Measurements from ENCODE around the gene JARID2. TPM values are rescaled to one million over a fixed set of nuclear protein-coding genes. Genes with fewer than 3 reads are reported as not detected.
"Not testable (repeated sequence)": the region's sequence is repeated elsewhere in the genome, so short reads cannot be mapped to it uniquely, and the experiment has no call there.

Gene JARID2
- total RNA-seq, 2 donors from 2014 or later, result 9.1 to 10.7 TPM

DNA sequence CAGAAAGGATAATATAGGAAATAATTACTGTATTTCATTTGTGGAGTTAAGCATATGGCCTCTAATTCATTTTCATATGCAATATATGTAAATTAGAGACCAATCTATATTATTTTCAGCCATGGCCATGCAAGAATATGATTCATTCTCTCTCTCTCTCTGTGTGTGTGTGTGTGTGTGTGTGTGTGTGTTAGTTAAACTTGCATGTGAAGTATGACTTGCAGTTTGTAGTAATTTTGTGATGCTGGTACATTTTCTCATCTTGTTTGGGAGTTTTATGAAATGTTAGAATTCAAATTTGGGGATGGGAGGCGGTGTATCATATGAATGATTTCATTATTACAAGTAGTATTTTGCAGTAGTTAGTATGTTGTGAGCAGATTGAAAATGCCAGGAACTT is 74.8 kb downstream of the JARID2 start:
- no peaks in the 10 kb centered on the region for H3K36me3 ChIP-seq

DNA sequence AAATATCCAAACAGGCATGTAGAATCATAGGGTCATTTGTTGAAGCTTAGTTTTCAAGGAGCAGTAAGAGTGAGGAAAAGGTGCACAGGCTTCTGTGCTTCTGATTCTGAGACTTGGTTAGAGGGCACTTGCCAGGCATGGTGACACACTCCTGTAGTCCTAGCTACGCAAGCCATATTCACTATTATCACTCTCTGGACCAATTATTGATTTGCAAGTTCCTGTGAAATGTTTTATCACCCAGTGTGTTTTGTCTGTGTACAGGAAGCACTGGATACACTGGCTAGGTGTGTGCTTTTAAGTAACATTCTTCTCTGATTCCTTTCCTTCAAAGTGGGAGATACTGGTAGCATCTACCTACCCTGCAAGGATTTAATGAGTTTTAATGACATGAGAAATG is 76.3 kb downstream of the JARID2 start:
- Histone ChIP-seq H3K4me1 (peaks cover 4% of the 10 kb centered on the region), H3K36me3 (no peaks in the 10 kb centered on the region), H3K27me3 (no peaks in the 10 kb centered on the region), H3K27ac (no peak overlapping the region), H3K9me3 (no peaks in the 10 kb centered on the region), H3K9ac (ENCODE audit: low read depth in 2 of 2, low read length in 2 of 2) (no peak overlapping the region), H3K4me3 (no peak overlapping the region)
- TF ChIP-seq, protein P1, sequence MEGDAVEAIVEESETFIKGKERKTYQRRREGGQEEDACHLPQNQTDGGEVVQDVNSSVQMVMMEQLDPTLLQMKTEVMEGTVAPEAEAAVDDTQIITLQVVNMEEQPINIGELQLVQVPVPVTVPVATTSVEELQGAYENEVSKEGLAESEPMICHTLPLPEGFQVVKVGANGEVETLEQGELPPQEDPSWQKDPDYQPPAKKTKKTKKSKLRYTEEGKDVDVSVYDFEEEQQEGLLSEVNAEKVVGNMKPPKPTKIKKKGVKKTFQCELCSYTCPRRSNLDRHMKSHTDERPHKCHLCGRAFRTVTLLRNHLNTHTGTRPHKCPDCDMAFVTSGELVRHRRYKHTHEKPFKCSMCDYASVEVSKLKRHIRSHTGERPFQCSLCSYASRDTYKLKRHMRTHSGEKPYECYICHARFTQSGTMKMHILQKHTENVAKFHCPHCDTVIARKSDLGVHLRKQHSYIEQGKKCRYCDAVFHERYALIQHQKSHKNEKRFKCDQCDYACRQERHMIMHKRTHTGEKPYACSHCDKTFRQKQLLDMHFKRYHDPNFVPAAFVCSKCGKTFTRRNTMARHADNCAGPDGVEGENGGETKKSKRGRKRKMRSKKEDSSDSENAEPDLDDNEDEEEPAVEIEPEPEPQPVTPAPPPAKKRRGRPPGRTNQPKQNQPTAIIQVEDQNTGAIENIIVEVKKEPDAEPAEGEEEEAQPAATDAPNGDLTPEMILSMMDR (IDR thresholded peaks at IDR 0.05), result no peak
- intact Hi-C loops (cut with DNase I), result no loop called here
- no peak for DNase-seq

More for the DNA sequence above, 74.8 kb downstream of the JARID2 start:
- H3K4me3 ChIP-seq, result no peak overlapping the region
- H3K27me3 ChIP-seq, result no peaks in the 10 kb centered on the region
- no peaks in the 10 kb centered on the region for H3K9me3 ChIP-seq
- TF ChIP-seq, protein P1 (IDR thresholded peaks at IDR 0.05), result no peak
- peaks cover 4% of the 10 kb centered on the region for H3K4me1 ChIP-seq
- no peak overlapping the region for H3K27ac ChIP-seq
- no peak for DNase-seq
- intact Hi-C loops (cut with DNase I), result no loop called here
- H3K9ac ChIP-seq (ENCODE audit: low read depth in 2 of 2, low read length in 2 of 2), result no peak overlapping the region

DNA sequence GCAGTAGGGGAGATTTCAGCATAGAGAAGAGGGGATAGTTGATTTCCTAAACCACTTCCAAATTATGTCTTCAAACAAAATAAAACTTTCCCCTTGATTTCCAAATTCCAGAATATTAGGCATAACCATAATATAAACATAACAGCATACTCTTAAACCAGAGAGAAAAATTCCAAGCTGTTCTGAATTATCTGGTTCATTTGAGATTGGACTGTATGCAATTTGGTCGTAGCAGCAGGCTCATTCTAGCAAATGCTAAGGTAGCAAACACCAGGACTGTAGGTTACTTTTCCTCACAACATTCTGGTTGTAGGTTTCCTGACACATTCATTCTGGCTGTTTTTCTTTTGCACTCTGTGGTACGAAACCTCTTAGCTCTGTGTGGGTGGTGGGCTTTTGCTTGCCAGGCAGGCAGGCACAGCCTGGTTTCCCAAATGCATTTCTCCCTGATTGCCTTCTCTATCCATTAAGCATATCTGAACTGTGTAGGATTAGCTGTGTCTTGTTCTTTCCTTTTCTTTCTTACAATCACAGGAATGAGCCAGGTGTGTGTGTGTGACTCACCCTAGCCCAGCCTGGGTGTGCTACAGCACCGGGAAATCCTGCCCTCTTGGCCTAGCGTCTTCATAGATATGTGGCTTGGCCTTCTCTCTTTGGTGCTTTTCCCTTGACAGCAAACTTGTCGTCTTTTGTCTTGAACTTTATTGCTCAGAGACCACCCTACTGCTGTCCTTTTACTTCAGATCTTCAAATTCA is 77.1 kb downstream of the JARID2 start:
- intact Hi-C loops (cut with DNase I), result no loop called here
- H3K27ac ChIP-seq, result no peak overlapping the region
- H3K9me3 ChIP-seq, result no peaks in the 10 kb centered on the region
- no peak overlapping the region for H3K4me3 ChIP-seq
- H3K36me3 ChIP-seq, result no peaks in the 10 kb centered on the region
- H3K9ac ChIP-seq (ENCODE audit: low read depth in 2 of 2, low read length in 2 of 2), result no peak overlapping the region
- peaks cover 4% of the 10 kb centered on the region for H3K4me1 ChIP-seq
- H3K27me3 ChIP-seq, result no peaks in the 10 kb centered on the region
- TF ChIP-seq, protein P1 (IDR thresholded peaks at IDR 0.05), result no peak
- peak; percentile 56 for DNase-seq

DNA sequence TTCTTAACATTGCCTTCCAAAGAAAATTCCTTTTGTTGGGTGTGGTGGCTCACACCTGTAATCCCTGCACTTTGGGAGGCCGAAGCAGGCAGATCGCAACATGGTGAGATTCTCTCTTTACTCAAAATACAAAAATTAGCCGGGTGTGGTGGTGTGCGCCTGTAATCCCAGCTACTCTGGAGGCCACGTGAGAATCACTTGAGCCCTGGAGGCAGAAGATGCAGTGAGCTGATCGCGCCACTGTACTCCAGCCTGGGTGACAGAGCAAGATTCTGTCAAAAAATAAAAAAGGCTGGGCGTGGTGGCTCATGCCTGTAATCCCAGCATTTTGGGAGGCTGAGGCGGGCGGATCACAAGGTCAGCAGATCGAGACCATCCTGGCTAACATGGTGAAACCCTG is 77.7 kb downstream of the JARID2 start:
- H3K27ac ChIP-seq; H3K4me3 ChIP-seq; H3K4me1 ChIP-seq; intact Hi-C loops (cut with DNase I); H3K9ac ChIP-seq (ENCODE audit: low read depth in 2 of 2, low read length in 2 of 2); H3K36me3 ChIP-seq; H3K9me3 ChIP-seq; H3K27me3 ChIP-seq; DNase-seq: not testable (repeated sequence)

DNA sequence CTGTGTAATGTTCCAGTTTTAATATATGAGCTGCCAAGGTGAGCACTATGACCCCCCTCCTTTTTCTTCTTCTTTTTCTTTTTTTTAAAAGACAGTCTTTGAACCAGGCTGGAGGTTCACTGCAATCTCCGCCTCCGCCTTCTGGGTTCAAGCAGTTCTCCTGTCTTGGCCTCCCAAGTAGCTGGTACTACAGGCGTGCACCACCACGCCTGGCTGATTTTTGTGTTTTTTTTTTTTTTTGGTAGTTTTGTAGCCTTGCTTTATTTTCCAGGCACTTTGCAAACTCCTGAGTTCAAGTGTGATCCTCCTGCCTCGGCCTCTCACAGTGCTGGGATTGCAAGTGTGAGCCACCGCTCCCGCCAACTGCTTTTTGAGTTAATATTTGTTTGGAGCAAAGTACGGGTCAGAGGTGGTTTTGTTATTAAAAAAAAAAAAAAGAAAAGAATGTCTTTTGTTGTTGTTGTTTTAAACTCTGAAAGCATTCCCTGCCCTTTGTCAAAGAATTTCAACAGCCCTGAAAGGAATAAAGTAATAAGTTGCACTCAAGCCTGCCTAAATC is 78.6 kb downstream of the JARID2 start:
- Histone ChIP-seq H3K9ac (ENCODE audit: low read depth in 2 of 2, low read length in 2 of 2) (no peak overlapping the region), H3K27me3 (no peaks in the 10 kb centered on the region), H3K9me3 (no peaks in the 10 kb centered on the region), H3K27ac (no peak overlapping the region), H3K4me3 (no peak overlapping the region), H3K4me1 (peaks cover 4% of the 10 kb centered on the region), H3K36me3 (no peaks in the 10 kb centered on the region)
- no peak for DNase-seq
- intact Hi-C loops (cut with DNase I), result no loop called here
- TF ChIP-seq, protein P1 (IDR thresholded peaks at IDR 0.05), result no peak

DNA sequence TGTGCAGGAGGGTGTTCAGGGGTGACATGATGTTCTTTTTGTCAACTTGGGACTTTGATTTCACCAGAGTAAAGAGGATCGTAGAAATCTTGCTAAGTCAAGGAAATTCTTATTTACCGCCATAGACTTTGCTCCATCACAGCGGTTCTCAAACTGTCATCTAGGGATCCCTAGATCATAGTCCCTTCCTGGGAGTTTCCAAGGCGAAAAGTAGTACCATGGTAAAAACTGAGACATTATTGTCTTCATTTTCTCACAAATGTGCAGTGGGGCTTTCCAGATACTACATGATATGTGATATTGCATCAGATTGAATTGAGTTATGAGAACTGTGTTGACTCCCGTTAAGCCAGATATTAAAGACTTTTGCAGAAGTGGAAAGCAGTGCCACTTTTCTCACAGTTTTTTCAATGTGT is 79.7 kb downstream of the JARID2 start:
- Histone ChIP-seq H3K4me1 (peaks cover 4% of the 10 kb centered on the region), H3K9ac (ENCODE audit: low read depth in 2 of 2, low read length in 2 of 2) (no peak overlapping the region), H3K9me3 (no peaks in the 10 kb centered on the region), H3K27me3 (no peaks in the 10 kb centered on the region), H3K27ac (no peak overlapping the region), H3K36me3 (no peaks in the 10 kb centered on the region), H3K4me3 (no peak overlapping the region)
- intact Hi-C loops (cut with DNase I), result no loop called here
- TF ChIP-seq, protein P1 (IDR thresholded peaks at IDR 0.05), result no peak
- DNase-seq, result no peak

Measured in colonic mucosa (tissue), 4 donors.